NCI-H2029 (cell line): Measurements from ENCODE around the gene PAX9.
"Not testable (repeated sequence)": the region's sequence is repeated elsewhere in the genome, so short reads cannot be mapped to it uniquely, and the experiment has no call there.

Source experiments
- DNase-seq: peaks from one replicate; lab custom pipeline; 2025; lab: John Stamatoyannopoulos, UW

The PAX9 gene

DNA sequence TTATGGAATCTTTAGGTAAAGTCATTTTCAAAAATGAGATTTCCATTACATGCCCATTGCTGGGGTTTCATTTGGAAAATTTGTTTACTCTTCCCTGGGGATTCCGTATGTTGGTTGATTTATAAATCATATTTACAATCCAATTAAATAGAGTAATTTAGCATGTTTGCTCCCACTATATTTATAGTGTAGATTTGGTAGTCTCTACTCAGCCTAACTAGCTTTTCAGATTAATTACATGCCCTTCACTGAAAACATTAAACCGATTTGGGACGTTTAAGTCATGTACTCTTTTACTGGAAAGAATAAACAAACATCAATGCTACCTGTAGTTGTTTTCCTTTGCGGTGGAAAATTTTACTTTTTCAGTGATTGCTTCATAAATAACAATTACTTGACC, 10.4 kb downstream of the PAX9 start:
- DNase-seq: no peak

DNA sequence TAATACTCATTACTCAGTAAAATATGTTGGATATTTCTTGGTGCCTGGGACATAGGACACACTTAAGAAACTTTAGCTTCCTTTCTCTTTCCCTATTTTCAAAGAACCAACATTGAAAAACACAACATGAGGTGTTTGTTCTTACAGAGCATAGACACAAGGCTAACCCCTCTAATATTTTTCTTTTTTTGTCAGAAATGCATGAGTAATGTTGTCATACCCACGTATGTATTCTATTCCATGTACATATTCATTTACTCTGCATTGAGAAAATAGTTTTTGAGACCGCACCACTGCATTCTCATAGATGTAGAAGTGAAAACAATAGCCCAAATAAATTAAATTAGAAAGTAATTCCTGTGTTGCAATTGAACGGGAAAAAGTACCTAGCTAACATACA, 13.0 kb downstream of the PAX9 start:
- no peak for DNase-seq

DNA sequence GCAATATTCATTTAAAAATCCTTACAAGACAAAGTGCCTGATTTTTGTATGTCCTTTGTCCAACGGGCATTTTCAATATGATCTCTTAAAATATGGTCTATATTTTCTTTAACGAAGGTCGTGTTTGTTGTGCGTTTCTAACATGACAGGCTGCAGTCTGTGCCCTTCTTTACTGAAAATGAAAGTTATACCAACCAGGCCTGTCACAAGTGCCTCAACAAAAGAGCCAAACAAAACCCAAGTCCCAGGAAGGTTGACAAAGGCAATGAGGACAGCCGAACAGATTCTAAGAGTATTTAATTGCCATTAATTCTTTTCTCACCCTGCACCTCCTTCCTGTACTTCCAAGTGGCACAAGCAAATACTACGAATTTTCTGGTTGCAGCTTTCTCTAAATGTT, 13.9 kb downstream of the PAX9 start:
- DNase-seq: no peak

DNA sequence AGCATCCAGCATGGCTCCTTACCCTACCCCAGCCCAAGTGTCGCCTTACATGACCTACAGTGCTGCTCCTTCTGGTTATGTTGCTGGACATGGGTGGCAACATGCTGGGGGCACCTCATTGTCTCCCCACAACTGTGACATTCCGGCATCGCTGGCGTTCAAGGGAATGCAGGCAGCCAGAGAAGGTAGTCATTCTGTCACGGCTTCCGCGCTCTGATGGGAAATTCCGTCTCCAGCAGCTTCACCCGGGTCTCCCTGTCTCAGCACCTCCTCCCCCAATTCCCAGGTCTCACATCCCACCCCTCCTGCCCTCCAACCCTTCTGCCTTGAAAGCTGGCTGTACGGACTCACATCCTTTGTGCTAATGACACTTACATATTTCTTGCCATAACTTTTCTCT, 14.6 kb downstream of the PAX9 start:
- DNase-seq: no peak

DNA sequence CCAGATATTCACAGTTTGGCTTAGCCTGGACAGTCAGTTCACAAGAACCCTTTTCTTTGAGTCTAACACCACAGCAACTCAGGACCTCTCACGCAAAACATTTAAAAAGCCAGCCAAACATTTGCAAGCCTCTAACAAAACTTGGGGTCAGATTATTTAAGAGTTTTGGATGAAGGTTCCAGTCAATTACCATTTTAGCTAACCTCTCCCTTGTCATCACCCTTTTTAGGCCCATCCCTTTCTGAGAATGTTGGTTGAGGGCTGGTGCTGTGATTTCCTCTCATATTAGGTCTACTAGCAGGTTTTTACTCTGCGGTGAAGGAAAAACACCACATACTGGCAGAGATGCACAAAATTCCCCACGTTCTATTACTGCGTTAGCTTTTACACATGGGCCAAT, 20.7 kb downstream of the PAX9 start:
- no peak for DNase-seq

DNA sequence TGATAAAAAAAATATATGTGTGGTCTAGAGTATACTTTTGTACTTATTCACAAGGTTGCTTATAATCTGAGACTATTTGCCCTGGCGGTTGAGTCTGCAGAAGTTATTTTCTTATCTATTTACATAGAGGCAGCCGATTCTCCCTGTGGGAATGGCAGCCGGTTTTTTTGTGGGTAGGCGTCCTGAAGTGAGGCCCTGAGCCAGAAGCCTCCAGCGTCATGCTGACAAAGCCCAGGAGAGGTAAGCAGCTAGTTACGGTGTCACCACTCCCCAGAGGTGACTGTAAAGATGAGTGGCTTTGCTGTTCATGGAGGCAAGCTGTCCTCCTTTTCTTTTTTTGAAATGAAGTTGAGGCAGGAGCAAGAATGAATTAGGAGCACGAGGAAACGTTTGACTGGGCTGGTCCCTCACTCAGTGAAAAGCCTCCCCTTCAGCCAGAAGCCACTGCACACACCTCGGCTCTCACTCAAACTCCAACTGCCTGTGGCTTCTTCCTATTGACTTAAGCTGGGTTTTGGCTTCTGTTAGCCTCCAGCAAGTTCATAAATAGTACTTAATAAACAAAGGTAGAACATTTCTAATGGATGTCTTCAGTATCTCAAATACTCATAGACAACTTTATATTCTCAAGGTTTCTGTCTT, 21.5 kb downstream of the PAX9 start:
- DNase-seq: no peak

DNA sequence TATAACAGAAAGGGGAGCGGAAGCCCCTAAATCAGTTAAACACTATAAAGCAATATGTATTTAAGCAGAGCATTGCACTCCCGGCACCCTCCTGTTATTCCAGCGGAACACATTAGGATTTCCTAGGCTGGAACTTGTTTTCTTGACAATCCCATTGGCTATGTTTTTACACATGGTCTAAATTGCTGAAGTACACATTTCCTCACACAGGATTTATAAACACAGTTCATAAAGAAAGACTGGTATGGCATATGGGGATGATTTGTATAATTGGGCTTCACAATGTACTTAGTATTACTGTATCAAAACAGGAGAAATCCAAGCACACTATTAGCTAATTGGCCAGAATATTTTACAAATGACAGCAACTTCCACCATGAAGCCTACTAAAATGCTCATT, 23.3 kb downstream of the PAX9 start:
- DNase-seq: no peak

DNA sequence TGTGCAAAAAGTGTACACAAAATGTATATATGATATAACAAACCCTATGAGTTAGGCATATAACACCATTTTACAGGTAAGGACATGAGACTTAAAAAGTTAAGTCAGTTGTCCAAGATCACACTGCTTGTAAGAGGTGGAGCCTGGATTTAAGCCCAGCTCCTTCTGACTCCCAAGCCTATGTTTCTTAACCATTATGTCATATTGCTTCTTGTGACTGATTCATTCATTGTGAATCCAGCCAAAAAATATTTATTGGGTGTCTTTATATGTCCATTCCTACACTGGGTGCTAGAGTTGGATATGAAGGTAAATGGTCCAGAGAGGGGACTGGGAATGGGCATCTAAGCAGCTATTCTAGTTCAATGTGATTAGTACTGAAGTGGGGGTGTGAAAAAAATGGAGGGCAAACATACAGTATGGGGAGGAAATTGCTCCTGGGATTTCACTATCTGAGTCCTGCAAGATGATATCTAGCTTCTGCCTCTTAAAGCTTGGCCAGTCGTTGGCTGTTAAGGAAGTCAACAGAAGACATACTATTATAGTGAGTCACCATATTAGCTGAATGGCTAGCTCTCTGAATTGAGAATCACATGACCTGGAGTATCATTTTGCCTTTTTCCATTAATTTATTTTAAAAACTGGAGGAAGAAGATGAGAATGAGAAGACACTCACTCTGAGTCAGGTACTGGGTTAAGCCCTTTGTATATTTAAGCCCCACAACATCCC, 28.8 kb downstream of the PAX9 start:
- DNase-seq: peak; percentile 27

DNA sequence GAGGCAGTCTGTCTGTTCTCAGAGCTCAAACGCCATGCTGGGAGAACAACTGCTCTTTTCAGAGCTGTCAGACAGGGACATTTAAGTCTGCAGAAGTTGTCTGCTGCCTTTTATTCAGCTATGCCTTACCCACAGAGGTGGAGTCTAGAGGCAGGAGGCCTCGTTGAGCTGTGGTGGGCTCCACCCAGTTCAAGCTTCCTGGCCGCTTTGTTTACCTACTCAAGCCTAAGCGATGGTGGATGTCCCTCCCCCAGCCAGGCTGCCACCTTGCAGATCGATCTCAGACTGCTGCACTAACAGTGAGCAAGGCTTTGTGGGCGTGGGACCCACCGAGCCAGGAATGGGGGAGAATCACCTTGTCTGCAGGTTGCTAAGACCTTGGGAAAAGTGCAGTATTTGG, 37.8 kb downstream of the PAX9 start:
- not testable (repeated sequence) for DNase-seq

DNA sequence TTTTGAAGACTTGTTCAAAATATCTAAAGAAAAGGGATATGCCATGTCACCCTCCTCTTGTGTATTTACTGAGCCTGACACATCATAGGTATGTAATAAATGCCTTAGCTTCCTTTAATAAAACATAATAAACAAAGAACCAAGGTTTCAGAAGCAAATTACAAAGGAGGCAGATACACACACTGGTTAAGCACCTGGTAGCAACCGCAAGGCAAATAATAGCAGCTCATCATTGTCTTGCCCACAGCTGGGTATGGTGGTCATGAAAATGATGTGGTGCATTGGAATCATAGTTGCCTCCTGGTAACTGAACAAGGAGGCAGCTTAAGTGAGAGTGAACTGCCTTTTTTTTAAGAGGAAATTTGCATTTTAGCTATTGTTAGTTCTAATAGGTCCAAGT, 39.0 kb downstream of the PAX9 start:
- DNase-seq: no peak

DNA sequence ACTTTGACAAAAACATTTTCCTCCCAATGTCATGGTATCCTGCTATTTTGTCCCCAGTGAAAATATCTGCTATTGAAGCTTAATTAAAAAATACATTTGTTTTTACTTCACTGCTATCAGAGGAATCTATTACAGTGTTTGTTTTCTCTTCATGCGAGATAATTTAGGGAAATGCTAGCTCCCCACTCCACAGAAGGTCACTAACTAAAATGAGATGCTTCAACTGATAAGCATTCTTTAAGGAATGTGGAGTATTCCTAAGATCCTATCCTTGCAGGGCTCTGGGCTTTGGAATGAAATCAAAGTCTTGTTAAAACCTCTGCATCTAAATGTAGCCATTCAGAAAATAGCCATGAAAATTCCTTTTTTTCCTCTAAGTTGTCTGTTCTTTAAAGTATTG, 39.5 kb downstream of the PAX9 start:
- no peak for DNase-seq

DNA sequence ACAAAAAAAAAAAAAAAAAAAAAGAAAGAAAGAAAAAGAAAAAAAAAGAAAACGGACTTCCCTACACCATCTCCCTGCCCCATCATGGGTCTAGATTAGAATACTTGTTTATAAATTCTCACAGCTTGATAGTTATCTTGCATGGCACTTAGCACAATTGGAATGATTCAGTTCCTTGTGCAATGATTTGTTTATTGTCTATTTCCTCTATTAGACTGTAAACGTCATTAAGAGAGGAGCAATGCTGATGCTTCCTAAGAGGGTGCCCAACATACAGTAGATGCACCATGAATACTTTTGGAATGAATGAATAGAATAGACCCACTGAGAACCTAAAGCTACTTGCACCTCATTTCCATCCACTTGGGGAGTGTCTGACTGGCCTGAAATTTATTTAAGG, 40.8 kb downstream of the PAX9 start:
- DNase-seq: no peak

DNA sequence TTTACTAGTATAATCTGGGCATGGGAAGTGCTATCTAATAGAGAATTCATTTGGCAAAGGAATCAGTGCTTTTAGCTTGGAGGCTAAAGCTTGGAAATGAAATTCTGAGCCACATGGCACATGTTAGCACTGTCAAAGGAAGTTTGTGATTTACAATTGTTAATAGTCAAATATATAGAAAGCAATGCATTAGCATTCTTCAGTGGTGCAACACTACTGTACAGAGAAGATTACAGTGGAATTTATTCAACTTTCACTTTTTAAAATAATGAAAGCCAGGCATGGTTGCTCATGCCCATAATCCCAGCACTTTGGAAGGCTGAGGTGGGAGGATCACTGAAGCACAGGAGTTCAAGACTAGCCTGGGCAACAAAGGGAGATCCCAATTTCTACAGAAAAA, 45.9 kb downstream of the PAX9 start:
- no peak for DNase-seq

DNA sequence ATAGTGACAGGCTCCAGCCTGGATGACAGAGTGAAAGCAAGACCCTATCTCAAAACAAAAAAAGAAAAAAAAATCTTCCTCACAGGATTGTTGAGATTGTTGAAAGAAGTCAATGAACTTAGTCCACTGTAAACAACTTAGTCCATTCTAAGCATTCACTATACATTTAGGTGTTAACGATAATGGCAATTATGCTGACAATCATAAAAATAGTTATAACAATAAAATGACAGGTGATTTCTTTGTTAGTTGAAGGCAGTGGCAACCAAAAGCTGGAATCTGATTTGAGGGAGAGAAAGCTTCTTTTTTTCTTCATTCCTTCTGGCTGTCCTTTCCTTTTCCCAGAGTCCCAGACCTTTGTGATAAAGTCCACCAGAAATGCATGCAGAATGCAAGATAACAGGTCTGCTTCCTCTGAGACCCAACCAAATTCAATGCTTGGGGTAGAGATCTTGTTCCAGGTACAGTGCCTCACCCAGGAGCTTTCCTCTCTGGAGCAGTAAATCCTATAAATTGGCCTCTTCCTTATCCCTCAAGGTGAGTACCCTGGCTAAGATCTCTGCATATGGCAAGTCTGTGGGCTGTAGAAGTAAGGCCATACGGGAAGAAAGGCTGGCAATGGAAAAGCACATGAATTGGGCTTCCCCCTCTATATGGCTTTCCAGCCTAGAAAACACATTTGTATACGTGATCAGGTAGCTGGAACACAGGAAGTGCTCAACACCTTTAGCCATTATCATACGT, 52.5 kb downstream of the PAX9 start:
- no peak for DNase-seq

DNA sequence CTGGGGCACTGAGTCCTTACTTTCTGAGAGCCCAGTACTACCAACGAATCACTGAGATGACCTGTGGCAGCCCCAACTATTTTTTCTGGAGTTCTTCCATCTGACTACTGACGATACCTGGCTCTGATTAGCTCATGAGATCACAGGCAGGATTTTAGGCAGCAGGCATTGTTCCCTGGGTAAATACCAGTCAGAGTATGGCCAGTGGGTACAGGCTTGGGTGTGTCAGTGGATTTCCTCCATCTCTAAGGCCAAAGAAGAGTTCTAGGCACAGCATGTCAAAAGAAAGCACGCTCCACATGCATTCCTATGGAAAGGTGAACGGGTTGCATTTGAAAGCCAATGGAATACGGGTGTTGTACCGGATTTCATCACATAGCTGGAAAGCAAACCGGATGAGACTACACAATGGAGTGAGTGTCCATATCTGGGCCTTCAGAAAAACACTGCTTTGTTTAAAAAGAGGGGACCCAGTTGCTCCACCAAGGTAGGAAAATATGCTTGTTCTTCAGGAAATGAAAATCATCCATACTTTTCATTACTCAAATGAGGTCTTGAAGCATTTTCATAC, 55.0 kb downstream of the PAX9 start:
- DNase-seq: no peak

DNA sequence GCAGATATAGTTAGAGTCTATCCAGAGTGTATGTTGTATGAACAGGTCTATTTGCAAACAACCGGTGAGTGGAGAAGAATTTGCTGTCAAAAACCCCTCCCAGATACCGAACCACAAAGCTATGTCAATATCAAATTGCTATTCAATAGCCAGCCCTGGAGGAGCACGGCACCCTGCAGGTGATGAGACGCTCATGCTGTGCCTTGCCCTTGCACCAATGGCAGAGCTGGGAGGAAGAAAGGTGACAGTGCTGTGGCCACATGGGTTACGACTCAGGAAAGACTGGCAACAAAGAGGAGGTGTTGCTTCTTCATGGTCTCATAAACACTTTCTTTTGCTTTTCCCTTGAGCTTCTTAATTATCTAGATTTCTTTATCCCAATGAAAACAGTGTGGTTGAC, 55.7 kb downstream of the PAX9 start:
- DNase-seq: peak; percentile 50

DNA sequence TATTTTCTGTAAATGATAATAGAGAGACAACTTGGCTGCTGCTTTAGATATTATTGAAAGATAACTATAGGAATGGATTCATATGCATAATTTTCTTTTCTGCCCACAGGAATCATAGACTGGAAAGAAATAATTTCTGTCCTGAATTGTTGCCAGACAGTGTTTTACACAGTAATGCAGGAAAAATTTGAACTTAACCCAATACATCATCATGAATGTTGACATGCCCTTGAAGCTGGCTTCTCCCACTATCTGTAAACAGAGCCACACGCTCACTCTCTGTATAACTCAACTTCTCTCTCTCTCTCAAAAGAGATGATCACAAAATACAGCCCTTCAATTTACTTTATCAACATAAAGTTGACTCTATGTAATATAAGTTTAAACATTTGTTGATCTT, 56.6 kb downstream of the PAX9 start:
- no peak for DNase-seq

DNA sequence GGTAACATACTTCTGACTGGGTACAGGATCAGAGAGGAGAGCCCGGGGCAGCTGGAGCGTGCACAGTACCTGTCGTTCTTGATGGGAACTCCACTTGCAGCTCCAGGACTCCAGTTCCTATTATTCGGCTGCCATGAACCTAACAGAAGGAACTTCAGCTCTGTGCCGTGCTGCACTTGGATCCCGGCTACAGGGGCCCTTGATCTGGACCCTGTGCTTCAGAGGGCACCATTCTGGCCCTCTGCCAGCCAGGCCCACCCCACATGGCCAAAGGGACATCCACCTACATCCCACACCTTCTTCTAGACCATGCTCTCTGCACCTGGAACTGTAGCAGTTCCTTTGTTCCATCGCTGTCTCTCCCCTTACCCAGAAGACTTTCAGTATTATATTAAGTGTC, 58.2 kb downstream of the PAX9 start:
- no peak for DNase-seq

DNA sequence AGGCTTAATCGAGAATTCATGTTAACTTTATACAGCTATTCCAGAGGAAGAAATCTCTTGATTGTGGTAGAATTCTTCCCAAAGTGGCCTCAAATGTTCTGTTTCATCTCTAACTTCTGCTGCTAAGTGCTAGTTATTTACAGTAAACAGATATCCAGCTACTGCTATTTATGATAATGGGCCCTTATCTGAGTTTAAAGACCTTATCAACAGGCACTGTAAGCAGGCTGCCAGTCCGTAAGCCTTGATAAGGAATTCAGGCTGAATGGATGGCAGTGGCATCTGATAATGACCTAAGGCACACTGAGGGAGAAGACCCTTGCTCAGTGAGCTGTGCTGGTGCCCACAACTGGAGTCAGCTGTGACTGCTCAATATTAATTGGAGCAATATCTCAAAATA, 59.0 kb downstream of the PAX9 start:
- no peak for DNase-seq

DNA sequence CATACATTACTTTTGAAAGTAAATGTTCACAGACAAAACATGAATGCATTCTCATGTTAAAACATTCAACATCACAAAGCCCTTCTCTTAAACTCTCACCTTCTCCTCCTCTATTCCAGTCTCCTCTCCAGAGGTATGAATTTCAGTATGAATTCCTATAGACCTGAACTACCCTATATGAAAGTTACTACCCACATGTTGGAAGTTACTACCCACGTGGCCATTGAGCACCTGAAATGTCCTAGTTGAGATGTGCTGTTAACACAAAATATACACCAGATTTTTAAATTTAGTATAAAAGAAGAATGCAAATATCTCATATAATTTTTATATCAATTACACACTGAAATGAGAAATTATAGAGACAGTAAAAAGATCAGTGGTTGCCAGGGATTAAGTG, 60.2 kb downstream of the PAX9 start:
- no peak for DNase-seq

DNA sequence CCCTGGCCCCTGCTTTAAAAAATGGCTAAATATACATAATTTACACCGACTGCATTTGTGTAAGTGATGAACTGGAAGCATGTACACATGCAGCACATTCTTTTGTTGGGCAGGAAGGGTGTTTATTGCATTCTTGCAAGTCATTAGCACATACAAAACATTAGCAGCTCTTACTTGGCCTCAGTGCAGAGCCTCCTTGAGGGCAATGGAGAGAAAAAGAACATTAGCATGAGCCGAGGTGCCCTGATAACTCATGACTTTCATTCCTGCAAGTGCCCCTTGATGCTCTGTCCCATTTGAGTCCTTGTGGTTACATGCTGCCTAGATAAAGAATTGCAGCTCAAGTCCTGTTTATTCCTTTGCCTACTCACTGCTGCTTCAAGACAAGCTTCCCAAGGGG, 61.9 kb downstream of the PAX9 start:
- DNase-seq: no peak

DNA sequence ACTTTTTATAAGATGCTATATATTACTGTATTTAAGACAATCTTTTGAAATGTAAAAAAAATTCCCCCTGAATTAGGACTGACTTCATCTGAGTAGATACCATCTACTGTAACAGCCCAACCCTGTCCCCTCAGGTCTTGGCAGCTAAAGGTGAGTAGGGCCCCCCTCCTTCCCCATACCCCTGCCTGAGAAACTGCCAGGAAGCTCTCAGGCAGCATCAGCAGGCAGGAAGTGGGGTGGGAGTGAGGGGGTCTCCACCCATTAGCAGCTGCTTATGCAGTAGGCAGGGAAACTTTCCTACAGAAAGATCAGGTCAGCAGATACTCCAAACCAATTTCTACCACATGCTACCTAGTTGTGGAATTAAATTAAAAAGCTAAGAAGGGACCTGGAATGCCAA, 62.5 kb downstream of the PAX9 start:
- DNase-seq: no peak

DNA sequence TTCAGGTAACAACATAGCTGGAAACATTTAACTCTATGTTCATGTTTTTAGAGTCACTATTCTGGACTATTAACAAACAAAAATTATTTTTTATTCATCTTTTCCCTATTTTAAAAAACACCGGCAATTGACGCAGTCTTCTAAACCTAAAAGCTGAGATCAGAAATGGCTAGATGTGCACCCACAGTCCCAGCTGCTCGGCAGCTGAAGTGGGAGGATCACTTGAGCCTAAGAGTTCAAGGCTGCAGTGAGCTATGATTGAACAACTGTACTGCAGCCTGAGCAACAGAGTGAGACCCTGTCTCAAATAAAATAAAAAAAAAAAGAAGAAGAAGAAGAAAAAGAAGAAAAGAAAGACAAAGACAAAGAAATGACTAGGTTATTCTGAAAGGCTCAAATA, 64.5 kb downstream of the PAX9 start:
- no peak for DNase-seq
